Suppressor macrophage treated with lipopolysaccharide for 4 hours (primary cell): ENCODE measurements around the gene EXOC6B.

Source experiments
- DNase-seq: peaks from one replicate; pipeline ENCODE4 v3.0.0-alpha.2; 2020

Gene EXOC6B

DNA sequence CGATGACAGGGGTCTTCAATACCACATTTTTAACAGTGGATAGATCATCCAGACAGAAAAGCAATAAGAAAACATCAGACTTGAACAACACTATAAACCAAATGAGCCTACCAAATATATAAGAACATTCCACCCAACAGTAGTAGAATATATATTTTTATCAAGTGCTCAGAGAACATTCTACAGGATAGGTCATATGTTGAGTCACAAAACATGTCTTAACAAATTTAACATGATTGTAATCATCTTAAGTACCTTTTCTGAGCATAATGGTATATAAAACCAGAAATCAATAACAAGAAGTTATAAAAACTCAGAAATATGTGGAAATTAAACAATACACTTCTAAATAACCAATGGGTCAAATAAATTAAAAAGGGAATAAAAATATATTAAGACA lies 484.2 kb downstream of the EXOC6B start:
- DNase-seq = no peak

DNA sequence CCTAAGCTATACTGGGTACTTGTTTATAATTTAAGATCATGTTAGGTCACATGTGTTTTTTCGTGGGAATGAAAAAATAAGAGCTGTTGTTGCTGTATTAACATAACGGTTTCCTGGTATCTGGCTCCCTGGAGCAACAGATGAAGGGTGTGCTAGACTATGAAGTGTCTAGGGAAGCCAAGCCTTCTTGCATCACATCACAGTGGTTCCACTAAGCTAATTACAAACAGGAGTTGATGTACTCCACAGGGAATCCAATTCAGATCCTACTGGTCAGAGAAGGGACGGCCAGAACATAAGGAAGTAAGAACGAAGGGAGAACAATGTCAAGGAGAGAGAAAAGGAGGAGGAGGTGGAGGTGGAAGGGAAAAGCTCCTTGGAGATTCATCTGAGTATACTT lies 485.2 kb downstream of the EXOC6B start:
- no peak for DNase-seq

DNA sequence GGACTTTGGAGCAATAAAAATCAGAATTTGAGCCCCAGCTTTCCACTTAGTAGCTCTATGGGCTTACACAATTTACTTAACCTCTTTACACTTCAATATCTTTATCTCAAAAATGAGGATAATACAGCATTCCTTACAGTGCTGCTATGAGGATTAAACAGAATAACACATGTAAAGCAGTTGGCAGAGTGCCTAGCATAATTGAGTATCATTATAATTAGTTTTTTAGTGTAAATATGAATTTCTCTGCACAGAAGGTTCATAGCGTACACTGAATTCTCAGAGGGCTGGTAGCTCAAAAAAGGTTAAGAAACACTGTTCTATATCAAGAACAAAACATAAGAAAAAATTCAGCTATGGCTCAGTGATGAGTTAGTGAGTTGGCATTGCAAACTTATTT lies 487.8 kb downstream of the EXOC6B start:
- DNase-seq = no peak

DNA sequence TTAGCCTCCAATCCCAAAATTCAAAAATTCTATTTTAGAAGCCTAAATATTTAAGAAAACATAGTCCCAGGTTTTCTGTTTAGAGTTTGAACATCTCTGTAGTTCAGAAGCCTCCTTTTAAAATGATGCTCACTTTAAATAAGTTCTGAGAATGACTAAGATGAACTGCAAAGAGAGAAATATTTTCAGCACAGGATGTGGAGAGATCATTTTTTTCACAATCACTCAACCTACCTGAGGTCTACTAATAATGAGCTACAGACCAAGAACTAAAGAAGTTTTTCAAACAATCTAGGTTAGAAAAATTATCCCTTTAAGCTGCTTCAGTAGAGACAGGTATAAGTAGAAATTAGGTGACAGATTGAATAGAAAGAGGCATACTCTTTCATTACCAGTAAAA lies 493.1 kb downstream of the EXOC6B start:
- DNase-seq = no peak

DNA sequence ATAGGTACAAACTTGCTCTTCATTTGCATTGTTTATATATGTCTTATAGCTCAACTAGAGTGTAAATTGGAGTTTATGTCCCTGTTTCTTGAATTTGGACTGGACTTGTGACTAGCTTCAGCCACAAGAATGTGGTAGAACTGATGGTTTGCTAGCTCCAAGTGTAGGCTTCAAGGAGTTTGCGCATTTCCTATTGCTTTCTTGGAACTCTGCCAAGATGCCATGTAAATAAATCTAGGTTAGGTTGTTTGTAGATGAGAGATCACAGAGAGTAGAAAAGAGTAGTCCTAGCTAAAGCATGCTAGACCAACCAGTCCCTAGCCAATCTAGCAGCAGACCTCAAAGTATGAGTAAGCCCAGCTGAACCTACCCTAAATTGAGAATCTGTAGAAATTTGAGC lies 495.2 kb downstream of the EXOC6B start:
- DNase-seq = no peak

DNA sequence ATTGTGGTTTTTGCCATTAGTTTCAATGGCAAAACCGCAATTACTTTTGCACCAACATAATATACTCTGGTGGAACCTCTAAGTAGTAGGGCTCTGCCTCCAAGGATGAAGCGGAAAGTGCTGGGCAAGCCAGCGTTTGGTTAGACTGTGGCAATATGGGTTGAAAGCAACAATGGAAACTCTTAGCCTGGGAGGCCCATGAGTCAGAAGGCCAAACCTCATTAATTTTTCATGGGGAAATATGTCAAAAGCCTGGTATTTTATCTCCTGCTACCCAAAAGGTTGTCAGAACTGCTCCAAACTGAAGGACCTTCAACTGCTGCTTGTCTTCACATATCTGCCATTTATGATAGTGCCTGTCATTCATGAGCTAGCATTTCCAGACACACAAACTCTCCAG lies 499.1 kb downstream of the EXOC6B start:
- DNase-seq = no peak

DNA sequence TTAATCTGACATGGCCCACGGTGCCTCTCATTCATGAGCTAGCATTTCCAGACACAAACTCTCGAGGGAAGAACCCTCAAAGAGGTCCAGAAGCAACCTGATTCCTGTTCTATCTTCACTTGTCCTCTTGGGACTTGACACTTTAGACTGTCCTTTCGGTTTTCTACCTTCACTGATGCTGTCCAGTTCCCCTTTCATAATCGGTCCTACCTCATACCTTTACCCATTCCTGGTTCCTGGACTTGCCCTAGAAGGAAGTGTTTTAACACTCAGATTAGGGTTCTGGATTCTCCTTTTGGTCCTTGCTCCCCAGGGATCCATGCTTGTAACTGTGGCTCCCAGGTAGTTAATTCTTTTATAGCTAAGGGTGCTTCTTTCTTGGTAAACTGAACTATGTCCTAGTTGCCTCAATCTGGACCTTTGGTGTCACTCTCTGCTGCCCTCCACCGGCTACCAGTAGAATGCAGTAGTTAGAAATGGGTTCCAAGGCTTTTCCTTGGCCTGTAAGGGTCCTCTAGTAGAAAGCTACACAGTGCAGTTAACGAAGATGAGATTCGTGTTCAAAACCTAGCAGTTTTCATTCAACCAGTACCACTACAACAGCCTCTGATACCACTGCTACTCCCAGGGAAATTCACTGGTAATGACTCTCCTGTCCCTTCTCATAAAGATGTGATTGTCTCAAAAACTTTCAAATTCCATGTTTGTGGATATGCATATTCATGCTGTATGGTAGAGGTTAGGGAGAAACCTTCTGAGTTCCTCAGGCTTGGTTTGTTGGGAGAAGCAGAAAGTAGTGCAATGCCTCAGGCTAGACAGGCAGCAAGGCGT lies 500.0 kb downstream of the EXOC6B start:
- peak; percentile 3 for DNase-seq

DNA sequence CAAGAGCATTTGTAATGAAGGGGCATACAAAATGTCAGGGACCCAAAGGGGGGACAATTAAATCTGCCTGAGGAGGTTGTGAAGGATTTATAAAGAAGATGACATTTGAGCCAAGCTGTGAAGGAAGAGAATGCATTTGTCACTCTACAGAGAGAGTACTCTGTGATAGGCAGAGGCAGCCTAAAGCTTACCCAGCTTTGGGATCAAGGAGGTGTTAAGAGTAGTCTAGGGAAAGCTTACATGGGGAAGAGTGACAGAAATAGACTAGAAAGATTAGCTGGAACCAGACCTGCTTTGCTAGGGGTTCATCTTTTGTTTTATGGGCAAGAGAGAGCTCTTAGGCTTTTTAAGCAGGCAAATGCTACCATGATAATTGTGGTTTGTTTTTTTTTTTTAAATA lies 509.1 kb downstream of the EXOC6B start:
- no peak for DNase-seq

DNA sequence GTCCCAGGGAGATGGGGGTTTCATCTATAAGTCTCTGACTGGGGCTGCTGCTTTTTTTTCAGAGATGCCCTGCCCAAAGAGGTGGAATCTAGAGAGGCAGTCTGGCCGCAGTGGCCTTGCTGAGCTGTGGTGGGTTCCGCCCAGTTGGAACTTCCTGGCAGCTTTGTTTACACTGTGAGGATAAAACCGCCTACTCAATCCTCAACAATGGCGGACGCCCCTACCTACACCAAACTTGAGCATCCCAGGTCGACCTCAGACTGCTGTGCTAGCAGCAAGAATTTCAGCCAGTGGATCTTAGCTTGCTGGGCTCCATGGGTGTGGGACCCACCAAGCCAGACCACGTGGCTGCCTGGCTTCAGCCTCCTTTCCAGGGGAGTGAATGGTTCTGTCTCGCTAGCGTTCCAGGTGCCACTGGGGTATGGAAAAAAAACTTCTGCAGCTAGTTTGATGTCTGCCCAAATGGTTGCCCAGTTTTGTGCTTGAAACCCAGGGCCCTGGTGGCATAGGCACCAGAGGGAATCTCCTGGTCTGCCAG lies 525.6 kb downstream of the EXOC6B start:
- DNase-seq = no peak

DNA sequence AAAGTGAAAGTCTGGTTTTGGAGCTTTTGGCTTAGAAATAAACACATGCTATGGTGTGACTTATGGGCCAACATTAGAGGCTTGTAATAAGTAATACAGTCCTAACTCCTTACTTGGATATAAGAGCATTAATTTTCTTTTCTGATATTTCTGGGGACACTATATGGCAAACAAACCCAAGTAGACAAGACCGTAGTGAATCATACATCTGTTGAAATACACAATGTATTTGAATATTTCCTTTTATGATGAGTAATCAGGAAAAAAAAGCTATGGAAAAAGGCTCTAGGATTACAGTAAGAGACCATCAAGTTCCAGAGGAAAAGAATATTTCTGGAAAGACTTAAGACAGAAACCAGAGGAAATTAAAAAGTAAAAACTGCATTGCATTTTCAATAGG lies 532.2 kb downstream of the EXOC6B start:
- DNase-seq = no peak

DNA sequence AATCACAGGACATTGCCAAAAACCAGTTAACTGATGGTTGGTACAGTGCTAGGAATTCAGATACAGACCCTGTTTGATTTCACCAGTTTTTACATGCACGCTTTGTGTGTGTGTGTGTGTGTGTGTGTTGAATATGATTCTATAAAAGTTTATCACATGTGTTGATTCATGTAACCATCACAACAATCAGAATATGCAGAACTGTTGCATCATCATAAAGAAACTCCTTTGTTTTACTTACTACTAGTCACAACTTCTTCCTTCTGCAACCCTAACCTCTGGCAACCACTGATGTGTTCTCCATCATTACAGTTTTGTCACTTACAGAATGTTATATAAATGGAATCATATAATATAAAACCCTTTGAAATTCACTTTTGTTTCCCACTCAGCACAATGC lies 533.4 kb downstream of the EXOC6B start:
- no peak for DNase-seq

DNA sequence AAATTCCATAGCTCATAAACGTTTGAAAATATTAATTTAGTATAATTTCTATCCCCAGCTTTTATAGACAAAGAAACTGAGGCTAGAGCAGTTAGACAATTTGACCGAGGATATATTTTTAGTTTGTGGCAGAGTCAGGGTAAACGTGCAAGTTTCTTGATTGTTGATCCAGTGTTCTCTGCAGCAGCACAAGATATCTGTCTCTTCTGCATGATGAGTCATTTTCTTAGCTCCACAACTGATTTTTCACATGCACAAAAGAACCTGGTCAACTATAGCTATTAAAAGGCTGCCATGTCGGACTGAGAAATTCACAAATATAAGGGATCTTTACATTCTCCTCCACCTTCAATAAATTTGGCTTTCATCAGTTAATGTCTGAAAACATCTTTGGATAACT lies 534.8 kb downstream of the EXOC6B start:
- no peak for DNase-seq

DNA sequence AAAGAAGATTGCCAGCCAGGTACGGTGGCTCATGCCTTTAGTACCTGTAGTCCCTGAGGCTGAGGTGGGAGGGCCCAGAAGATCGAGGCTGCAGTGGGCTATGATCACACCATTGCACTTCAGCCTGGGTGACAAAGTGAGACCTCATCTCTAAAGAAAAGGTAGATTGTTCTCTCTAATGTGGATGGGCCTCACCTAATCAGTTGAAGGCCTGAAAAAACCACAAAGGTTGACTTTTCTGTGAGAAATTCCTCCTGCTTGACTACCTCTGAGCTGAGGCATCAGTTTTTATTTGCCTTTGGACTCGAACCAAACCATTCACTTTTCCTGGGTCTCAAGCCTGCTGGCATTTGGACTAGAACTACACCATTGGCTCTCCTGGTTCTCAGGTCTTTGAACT lies 536.1 kb downstream of the EXOC6B start:
- no peak for DNase-seq

DNA sequence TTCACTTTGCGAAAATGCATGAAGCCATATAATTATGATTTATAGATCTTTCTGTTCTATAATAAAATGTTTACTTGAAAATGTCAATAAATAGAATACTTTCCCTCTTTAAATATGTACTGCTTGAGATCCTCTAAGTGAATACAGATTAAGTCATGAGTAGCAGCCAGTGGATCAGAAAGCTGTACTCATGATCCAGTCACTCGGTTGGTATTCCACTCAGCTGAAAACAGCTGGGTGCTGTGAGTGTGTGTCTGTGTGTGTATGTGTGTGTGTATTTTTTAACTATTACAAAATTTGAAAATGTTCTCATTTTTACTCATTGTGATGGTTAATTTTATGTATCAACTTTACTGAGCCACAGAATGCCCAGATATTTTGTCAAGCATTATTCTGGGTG lies 536.5 kb downstream of the EXOC6B start:
- no peak for DNase-seq

DNA sequence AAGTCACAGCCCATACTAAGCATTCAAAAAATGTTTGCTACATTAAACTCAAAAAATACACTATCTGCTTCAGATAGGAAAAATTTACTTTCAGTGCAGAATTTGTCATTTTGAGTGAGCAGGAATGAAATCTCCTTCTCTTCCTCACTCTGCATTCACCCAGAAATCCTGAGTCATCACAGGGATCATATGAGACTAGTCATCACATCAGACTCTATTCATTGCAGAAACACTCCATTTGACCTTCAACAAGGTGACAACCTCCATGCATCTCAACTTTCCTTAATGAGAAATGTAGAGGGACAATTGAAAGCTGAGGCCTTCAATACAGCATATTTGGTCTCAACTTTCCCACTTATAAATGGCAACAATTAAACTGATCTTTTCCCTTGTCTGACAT lies 547.8 kb downstream of the EXOC6B start:
- DNase-seq = peak; percentile 3

DNA sequence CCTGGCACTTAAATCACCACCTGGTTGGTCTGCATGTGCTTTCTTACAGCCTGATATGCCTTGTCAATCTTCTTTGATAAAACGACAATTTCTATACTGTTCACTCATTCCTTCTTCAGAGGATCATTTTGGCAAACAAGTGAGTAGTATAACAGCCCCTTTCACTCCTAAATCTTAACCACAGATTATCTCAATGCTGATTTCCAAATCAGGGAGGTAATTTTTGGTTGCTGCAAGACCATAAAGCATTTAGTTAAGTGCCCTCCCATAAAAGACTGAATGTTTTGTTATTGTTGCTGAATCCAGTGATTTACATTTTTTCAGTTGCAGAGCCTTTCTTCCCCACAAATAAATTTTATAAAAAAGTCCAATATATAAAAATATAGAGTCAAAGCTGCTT lies 549.0 kb downstream of the EXOC6B start:
- no peak for DNase-seq

DNA sequence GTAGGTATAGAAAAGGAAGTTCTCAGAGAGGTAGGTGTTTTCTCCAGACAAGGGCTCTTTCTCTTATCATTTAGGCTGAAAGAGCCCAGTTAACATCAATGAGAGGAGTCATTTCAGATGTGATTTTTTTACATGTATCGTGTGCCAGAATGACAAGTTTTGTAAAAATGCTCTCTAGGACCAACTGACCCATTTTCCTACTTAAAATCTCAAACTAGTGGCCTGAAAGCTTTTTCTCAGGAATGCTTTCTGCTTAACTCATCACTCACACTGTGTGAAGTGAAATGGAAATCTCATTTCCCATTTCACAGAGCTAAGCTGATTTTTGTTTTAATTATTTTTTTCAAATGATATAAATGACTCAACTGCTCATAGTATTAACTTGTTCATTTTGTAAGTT lies 549.5 kb downstream of the EXOC6B start:
- no peak for DNase-seq

DNA sequence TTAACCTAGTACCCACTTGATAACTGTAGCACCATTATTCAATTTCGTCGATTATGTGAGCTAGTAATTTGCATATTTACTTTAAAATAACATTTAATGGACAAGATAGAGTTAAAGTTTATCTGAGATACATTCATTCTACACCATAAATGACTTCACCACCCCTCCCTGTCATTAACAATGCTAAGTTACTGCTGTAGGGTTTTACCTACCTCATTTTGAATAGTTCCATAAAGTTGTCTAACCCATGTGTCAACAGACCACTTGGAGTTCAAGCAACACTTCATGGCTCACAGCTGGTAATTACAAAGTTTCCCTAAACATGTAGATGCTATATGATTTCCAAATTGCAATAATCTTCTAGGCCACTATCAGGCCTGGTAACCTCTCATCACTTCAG lies 550.7 kb downstream of the EXOC6B start:
- DNase-seq = no peak

DNA sequence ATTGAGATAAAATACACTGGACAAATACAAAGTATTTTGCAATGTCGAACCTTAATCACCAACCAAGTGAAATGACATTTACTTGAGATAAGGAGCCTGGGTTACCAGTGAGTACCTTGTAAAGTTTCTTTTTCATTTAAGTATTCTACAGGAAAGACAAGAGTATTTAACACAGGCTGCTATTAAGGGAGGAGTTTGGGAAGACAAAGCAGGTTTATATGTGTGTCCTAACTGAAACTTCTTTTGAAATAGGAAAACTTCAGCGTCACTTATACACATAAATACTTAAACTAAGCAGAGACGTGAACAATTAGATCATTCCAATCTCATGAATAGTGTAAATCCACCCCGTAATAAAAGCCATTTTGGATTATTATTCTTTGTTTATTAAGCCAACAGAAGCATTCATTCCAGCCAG lies 551.4 kb downstream of the EXOC6B start:
- DNase-seq = no peak

DNA sequence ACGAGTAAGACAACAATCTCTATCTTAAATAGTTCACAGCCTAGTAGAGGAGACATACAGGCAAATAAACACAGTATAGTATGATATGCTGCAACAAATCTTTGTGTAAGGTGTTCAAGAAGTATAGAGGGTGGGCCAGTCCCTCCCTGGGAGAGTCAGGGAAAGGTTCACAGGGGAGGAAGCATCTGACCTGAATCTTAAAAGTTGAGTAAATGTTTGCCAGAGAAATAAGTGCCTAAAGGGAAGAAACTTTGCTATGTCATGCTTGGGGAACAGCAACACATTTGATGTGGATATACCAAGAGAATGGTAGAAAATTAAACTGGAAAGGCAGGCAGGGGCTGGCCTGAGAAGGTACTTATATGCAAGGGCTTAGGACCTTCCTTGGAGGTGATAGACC lies 552.4 kb downstream of the EXOC6B start:
- no peak for DNase-seq

DNA sequence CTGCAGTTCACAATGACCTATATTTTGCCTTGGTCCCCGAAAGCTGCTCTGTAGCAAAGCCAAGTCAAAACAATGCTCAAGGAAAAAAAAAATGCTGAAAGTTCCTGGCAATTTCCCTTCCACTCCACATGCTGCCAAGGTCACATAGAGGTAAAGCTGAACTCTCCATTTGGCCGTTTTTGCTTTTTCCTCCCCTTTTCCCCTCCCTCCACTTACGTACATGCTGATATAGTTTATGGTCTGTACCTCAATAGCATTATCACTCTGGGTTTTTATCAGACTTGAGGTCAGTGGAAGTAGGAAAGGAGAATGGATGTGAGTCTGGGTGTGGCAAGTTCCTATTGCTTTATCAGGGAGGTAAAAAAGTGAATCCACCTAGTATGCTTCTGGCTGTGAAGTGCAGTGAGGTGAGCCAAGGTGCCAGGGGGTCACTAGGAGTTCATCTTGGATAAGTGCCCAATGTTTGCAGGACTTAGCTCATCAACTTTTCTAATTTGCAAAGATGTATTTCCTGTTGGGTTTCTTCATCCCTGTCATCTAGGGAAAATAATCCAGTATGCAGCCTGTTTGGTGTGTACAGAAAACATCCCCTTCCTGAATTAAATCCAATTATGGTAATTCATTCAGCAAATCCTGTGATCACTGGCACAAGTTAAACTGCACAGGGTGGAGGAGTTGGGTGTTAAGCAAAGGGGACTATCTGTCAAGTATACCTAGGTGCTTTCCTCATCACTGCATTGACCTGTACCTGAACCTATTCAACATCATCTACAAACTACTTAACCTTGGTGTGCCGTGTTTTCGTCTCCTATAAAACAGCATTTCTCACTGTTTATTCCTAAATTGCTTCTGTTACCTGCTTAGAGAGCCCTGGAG lies 553.8 kb downstream of the EXOC6B start:
- no peak for DNase-seq

DNA sequence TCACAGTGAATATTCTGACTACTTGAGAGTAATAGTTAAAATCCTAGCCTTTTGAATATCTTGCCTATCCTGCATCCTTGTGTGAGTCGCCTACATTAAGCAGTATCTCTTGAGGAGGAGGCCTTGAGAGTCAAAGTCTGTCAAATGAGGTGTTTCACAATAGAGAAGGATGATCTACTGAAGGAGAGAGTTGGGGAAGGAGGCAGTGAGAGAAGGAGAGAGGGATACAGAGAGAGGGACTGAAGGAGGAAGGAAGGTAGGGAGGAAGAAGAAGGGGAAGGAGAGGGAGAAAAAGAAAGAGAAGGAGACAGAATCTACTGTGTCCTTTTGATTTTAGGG lies 554.6 kb downstream of the EXOC6B start:
- DNase-seq = no peak

DNA sequence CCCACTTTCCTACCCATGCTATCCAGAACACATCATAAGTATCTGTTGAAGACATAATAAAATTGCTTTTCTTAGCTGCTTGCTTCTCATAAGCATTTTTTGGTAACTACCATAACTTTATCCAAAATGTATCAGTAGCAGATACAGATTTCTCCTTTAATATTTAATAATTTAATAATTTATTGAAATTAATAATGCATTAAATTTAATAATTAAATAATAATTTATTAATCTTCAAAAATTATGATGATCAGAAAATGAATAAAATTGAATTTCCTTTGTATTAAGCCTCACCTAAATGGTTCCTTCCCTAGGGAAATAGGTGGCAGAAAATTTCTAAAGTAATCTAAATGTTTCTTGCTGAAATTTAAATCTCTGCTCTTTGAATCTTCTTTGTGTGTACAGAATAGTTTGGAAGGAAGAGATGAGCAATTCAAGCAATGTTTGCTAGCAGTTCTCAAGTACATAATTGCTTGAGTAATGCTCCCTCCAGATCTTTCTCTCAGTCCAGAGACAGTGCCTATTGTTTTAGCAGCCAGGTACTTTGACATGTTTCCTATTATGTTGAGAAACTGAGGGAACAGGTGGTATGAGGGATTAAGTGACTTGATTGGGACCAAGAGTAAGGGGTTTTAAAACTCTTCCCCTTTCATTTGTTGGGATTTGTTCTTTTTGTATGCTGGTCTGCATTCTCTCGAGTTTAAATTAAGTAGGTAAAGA lies 555.1 kb downstream of the EXOC6B start:
- no peak for DNase-seq

DNA sequence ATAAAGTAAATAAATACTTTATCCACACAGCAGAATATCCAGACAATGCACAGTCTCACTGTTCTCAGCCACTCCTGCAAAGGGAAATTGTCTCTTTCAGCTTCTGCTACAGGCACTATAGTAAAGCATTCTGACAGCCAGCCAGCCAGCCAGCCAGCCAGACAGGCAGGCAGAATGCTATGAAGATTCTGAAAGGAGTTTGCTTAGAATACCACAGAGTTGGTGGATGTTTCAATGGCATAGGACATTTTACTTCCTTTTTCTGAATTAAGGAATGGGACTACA lies 562.1 kb downstream of the EXOC6B start:
- DNase-seq = no peak
